Measurements from ENCODE around the gene CTU1.

Gene CTU1

GRCh38 chr19:51102991-51103390 lies 5.2 kb downstream of the CTU1 start:
- no peak for DNase-seq

- no peak for DNase-seq
Observed at GRCh38 chr19:51101171-51101865, 6.9 kb downstream of the CTU1 start.

- DNase-seq = no peak
Observed at GRCh38 chr19:51100601-51101000, 7.6 kb downstream of the CTU1 start.

- no peak for DNase-seq
Observed at GRCh38 chr19:51099047-51099382, 9.2 kb downstream of the CTU1 start.

GRCh38 chr19:51098365-51099046 lies 9.7 kb downstream of the CTU1 start:
- no peak for DNase-seq

- no peak for DNase-seq
Observed at GRCh38 chr19:51097796-51098195, 10.4 kb downstream of the CTU1 start.

GRCh38 chr19:51097166-51097738 lies 11.0 kb downstream of the CTU1 start:
- DNase-seq = peak; percentile 55

- DNase-seq = no peak
Observed at GRCh38 chr19:51096473-51097165, 11.6 kb downstream of the CTU1 start.

GRCh38 chr19:51094696-51095279 lies 13.4 kb downstream of the CTU1 start:
- no peak for DNase-seq

- DNase-seq = no peak
Observed at GRCh38 chr19:51093510-51094345, 14.5 kb downstream of the CTU1 start.

GRCh38 chr19:51093101-51093500 lies 15.1 kb downstream of the CTU1 start:
- no peak for DNase-seq

- DNase-seq = no peak
Observed at GRCh38 chr19:51091895-51092873, 16.0 kb downstream of the CTU1 start.

- no peak for DNase-seq
Observed at GRCh38 chr19:51091126-51091525, 17.1 kb downstream of the CTU1 start.

- no peak for DNase-seq
Observed at GRCh38 chr19:51090471-51090870, 17.7 kb downstream of the CTU1 start.

GRCh38 chr19:51089786-51090185 lies 18.4 kb downstream of the CTU1 start:
- DNase-seq = no peak

- DNase-seq = no peak
Observed at GRCh38 chr19:51086153-51086850, 21.9 kb downstream of the CTU1 start.

- no peak for DNase-seq
Observed at GRCh38 chr19:51084505-51084904, 23.7 kb downstream of the CTU1 start.

- no peak for DNase-seq
Observed at GRCh38 chr19:51083783-51084182, 24.4 kb downstream of the CTU1 start.

GRCh38 chr19:51083181-51083580 lies 25.0 kb downstream of the CTU1 start:
- DNase-seq = no peak

- DNase-seq = no peak
Observed at GRCh38 chr19:51082611-51083010, 25.6 kb downstream of the CTU1 start, which contains the start of gene KLK14. Gene KLK14 (minus strand): TSS chr19:51082887. CDS start chr19:51082614, 273 bp downstream.
